Right lobe of liver (tissue), 4 donors: ENCODE results near the gene ATP12A.

Experiments used
- CTCF ChIP-seq, 4 donors: fragments of 200-600 bp in 3 of 4; fragments of 450-650 bp in 1 of 4; IDR thresholded peaks; one replicate each; pipeline versions ENCODE4 v1.5.1 to v1.8.0; 2016 to 2022; ENCODE audit warnings: antibody characterized with exemption in 4 of 4, mild to moderate bottlenecking in 2 of 4
- POLR2A ChIP-seq: fragments of 450-650 bp; IDR thresholded peaks from one replicate; pipeline ENCODE4 v1.6.1; 2017; ENCODE audit warnings: antibody characterized with exemption, mild to moderate bottlenecking
- donor health status: DM: no; HTN: no; CAD: no.
- donor health status: DM: no; HTN: no; CAD: no.
- donor health status: DM: no; HTN: yes; CAD: no.

GRCh38 chr13:24700539-24700938 is 20.3 kb downstream of the ATP12A start:
- TF ChIP-seq CTCF (IDR thresholded peaks at IDR 0.05) (no peak), POLR2A (no peak)
